HAP-1 (cell line): Measurements from ENCODE around the gene ZBED4.

Source experiments
- DNase-seq, 2 experiments: peaks; one replicate each; pipeline ENCODE4 v3.0.0-alpha.2; 2016 to 2020; ENCODE audit warnings: low spot score in 2 of 2
- H3K27me3 ChIP-seq: fragments of 250-450 bp; sonication (Bioruptor Pico); 2 replicates; pipeline ENCODE4 v1.5.1; 2020; ENCODE audit warnings: low read depth, mild to moderate bottlenecking, moderate library complexity
- H3K36me3 ChIP-seq: fragments of 250-450 bp; sonication (Bioruptor Pico); replicated peaks from 2 replicates; pipeline ENCODE4 v1.5.1; 2020; ENCODE audit warnings: mild to moderate bottlenecking
- H3K4me1 ChIP-seq: fragments of 250-450 bp; sonication (Bioruptor Pico); 2 replicates; pipeline ENCODE4 v1.5.1; 2020; ENCODE audit warnings: mild to moderate bottlenecking
- H3K4me3 ChIP-seq: fragments of 250-450 bp; sonication (Bioruptor Pico); 2 replicates; pipeline ENCODE4 v1.5.1; 2020; ENCODE audit warnings: mild to moderate bottlenecking, moderate library complexity
- H3K9me3 ChIP-seq: fragments of 250-450 bp; sonication (Bioruptor Pico); 2 replicates; pipeline ENCODE4 v1.5.1; 2020; ENCODE audit warnings: mild to moderate bottlenecking, moderate library complexity
- in situ Hi-C: fragments of 300-500 bp; cut with MboI; formaldehyde crosslinking; loops from 3 replicates; pipeline ENCODE4 v1.14.3; 2020; ENCODE audit warnings: low sequenced_read_pairs, inconsistent platforms, mixed read lengths

The ZBED4 gene

GRCh38 chr22:49855251-49855911 lies 1.7 kb downstream of the ZBED4 start:
- Histone ChIP-seq H3K27me3 (peaks cover 4% of the 10 kb centered on the region), H3K9me3 (no peaks in the 10 kb centered on the region), H3K4me3 (peak overlapping the region; percentile 56), H3K36me3 (no peaks in the 10 kb centered on the region), H3K4me1 (peaks cover 13% of the 10 kb centered on the region)
- DNase-seq, result no peak
- in situ Hi-C loops, result no loop called here

- Histone ChIP-seq H3K4me3 (no peak overlapping the region), H3K27me3 (no peaks in the 10 kb centered on the region), H3K4me1 (peaks cover 13% of the 10 kb centered on the region), H3K36me3 (no peaks in the 10 kb centered on the region), H3K9me3 (no peaks in the 10 kb centered on the region)
- in situ Hi-C loops, result no loop called here
- DNase-seq, result no peak
These were observed 2.7 kb downstream of the ZBED4 start for GRCh38 chr22:49856343-49856742.

GRCh38 chr22:49856766-49857618 lies 3.3 kb downstream of the ZBED4 start:
- Histone ChIP-seq H3K9me3 (no peaks in the 10 kb centered on the region), H3K27me3 (no peaks in the 10 kb centered on the region), H3K4me3 (no peak overlapping the region), H3K4me1 (peaks cover 13% of the 10 kb centered on the region), H3K36me3 (no peaks in the 10 kb centered on the region)
- in situ Hi-C loops, result no loop called here
- no peak for DNase-seq

- in situ Hi-C loops, result no loop called here
- H3K36me3 ChIP-seq, result no peaks in the 10 kb centered on the region
- no peaks in the 10 kb centered on the region for H3K9me3 ChIP-seq
- DNase-seq, result no peak
- no peak overlapping the region for H3K4me3 ChIP-seq
- peaks cover 13% of the 10 kb centered on the region for H3K4me1 ChIP-seq
- H3K27me3 ChIP-seq, result no peaks in the 10 kb centered on the region
These were observed 5.2 kb downstream of the ZBED4 start for GRCh38 chr22:49858827-49859226.

- in situ Hi-C loops, result no loop called here
- H3K36me3 ChIP-seq, result 0 out of 2 replicates have a peak, but pooled peaks cover 3% of the 10 kb centered on the region
- H3K4me1 ChIP-seq, result no peaks in the 10 kb centered on the region
- no peaks in the 10 kb centered on the region for H3K27me3 ChIP-seq
- H3K9me3 ChIP-seq, result peaks cover 12% of the 10 kb centered on the region
- H3K4me3 ChIP-seq, result no peak overlapping the region
- no peak for DNase-seq
These were observed 8.2 kb downstream of the ZBED4 start for GRCh38 chr22:49861642-49862495.

GRCh38 chr22:49862496-49862776 lies 8.8 kb downstream of the ZBED4 start:
- no peak for DNase-seq
- H3K4me3 ChIP-seq, result no peak overlapping the region
- in situ Hi-C loops, result no loop called here
- no peaks in the 10 kb centered on the region for H3K27me3 ChIP-seq
- 0 out of 2 replicates have a peak, but pooled peaks cover 3% of the 10 kb centered on the region for H3K36me3 ChIP-seq
- peaks cover 12% of the 10 kb centered on the region for H3K9me3 ChIP-seq
- H3K4me1 ChIP-seq, result no peaks in the 10 kb centered on the region

- Histone ChIP-seq H3K4me1 (no peaks in the 10 kb centered on the region), H3K9me3 (peaks cover 15% of the 10 kb centered on the region), H3K27me3 (no peaks in the 10 kb centered on the region), H3K36me3 (peaks cover 3% of the 10 kb centered on the region; the same call in 1 of the 2 replicates), H3K4me3 (no peak overlapping the region)
- in situ Hi-C loops, result no loop called here
- no peak for DNase-seq
These were observed 10.3 kb downstream of the ZBED4 start for GRCh38 chr22:49863931-49864330.

- Histone ChIP-seq H3K9me3 (peaks cover 24% of the 10 kb centered on the region), H3K27me3 (no peaks in the 10 kb centered on the region), H3K4me1 (no peaks in the 10 kb centered on the region), H3K4me3 (no peak overlapping the region), H3K36me3 (peaks cover 3% of the 10 kb centered on the region)
- DNase-seq, result no peak
- in situ Hi-C loops, result no loop called here
These were observed 11.5 kb downstream of the ZBED4 start for GRCh38 chr22:49865156-49865555.

GRCh38 chr22:49866134-49866533 lies 12.5 kb downstream of the ZBED4 start:
- H3K4me1 ChIP-seq, result no peaks in the 10 kb centered on the region
- no peaks in the 10 kb centered on the region for H3K27me3 ChIP-seq
- H3K36me3 ChIP-seq, result peaks cover 3% of the 10 kb centered on the region
- peaks cover 24% of the 10 kb centered on the region for H3K9me3 ChIP-seq
- H3K4me3 ChIP-seq, result no peak overlapping the region
- in situ Hi-C loops, result no loop called here
- DNase-seq, result no peak

- DNase-seq, result no peak
- H3K9me3 ChIP-seq, result peaks cover 24% of the 10 kb centered on the region
- H3K27me3 ChIP-seq, result no peaks in the 10 kb centered on the region
- peaks cover 3% of the 10 kb centered on the region for H3K36me3 ChIP-seq
- no peaks in the 10 kb centered on the region for H3K4me1 ChIP-seq
- in situ Hi-C loops, result no loop called here
- H3K4me3 ChIP-seq, result no peak overlapping the region
These were observed 13.0 kb downstream of the ZBED4 start for GRCh38 chr22:49866646-49867045.

GRCh38 chr22:49867303-49868265 lies 13.9 kb downstream of the ZBED4 start:
- Histone ChIP-seq H3K4me1 (no peaks in the 10 kb centered on the region), H3K36me3 (peaks cover 3% of the 10 kb centered on the region), H3K9me3 (peaks cover 24% of the 10 kb centered on the region), H3K27me3 (no peaks in the 10 kb centered on the region), H3K4me3 (no peak overlapping the region)
- DNase-seq, result no peak
- in situ Hi-C loops, result no loop called here

GRCh38 chr22:49869086-49869830 lies 15.6 kb downstream of the ZBED4 start:
- H3K4me1 ChIP-seq, result no peaks in the 10 kb centered on the region
- H3K36me3 ChIP-seq, result peaks cover 3% of the 10 kb centered on the region
- in situ Hi-C loops, result no loop called here
- peaks cover 24% of the 10 kb centered on the region for H3K9me3 ChIP-seq
- no peaks in the 10 kb centered on the region for H3K27me3 ChIP-seq
- DNase-seq, result no peak
- H3K4me3 ChIP-seq, result no peak overlapping the region
